HK-2 (cell line): Measurements from ENCODE around the gene C16orf87.
"Not testable (repeated sequence)": the region's sequence is repeated elsewhere in the genome, so short reads cannot be mapped to it uniquely, and the experiment has no call there.

Experiments
- DNase-seq: peaks from one replicate; pipeline ENCODE4 v3.0.0-alpha.2; 2018; ENCODE audit not compliant: unreplicated experiment

Gene C16orf87

DNA sequence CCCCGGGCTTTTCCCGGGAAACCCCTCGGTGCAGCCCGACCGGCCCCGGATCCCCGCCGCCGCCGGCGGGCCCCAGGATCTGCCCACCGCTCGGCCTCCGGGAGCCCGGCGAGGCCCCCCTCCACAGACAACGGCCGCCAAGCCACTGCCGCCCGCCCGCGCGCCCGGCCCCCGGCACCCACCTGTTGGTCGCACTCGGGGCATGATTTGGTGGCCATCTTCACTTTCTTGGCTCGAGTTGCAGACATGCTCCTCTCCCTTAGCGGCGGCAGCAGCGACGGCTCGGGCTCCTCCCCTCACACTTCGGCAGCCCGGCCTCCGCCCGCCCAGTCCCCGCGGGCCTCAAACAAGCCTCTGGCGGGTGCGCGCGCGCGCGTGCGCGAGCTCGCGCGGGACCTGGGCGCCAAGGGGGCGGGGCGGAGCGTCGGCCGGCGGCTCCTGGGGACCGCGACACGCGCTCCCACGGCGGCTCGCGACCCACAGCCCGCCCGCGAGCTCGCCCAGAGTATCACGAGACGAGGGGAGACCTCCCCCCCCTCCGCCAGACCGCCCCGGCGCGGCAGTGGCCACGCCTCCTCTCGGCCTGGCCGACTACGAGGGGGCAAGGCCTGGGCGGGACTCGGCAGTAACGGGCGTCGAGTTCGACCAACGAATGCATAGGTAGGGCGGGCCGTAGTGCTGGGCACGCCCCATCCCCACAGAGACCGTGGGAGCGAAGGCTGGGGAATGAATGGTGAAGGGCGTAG, at the start of gene C16orf87:
Gene C16orf87 (minus strand): TSS at position 279 of the 746 bp plus-strand sequence. CDS start 31 bp downstream, at position 248.
- DNase-seq = peak; percentile 92

DNA sequence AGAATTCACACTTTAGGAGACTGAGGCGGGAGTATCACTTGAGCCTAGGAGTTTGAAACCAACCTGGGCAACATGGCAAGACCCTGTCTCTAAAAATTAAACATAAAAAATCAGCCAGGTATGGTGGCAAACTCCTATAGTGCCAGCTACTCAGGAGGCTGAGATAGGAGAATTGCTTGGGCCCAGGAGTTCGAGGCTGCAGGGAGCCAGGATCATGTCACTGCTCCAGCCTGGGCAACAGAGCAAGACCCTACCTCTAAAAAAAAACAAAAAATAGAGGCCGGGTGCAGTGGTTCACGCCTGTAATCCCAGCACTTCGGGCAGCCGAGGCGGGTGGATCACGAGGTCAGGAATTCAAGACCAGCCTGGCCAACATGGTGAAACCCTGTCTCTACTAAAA, 44.3 kb upstream of the C16orf87 start:
- DNase-seq = no peak

DNA sequence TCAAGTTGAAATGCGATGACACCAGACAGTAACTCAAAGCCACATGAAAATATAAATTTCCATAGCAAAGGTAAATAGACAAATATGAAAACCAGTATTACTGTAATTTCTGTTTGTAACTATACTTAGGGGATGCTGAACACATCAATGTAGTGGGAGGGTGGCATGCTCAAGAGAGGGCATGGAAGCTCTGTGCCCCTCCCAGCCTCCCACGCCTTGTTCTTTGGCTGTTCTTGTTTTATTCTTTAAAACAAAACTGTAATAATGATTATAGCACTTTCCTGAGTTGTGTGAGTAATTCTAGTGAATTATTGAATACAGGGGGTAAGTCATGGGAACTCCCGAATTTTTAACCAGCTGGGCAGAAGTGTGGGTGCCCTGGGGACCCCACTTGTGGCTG, 42.2 kb upstream of the C16orf87 start:
- DNase-seq = no peak

GRCh38 chr16:46871597-46871996, 40.6 kb upstream of the C16orf87 start:
- no peak for DNase-seq

DNA sequence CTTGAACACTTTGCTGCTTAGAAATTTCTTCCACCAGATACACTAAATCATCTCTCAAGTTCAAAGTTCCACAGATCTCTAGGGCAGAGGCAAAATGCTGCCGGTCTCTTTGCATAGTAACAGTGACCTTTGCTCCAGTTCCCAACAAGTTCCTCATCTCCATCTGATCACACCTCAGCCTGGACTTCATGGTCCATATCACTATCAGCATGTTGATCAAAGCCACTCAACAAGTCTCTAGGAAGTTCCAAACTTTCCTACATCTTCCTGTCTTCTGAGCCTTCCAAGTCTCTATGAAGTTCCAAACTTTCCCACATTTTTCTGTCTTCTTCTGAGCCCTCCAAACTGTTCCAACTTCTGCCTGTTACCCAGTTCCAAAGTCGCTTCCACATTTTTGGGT, 37.9 kb upstream of the C16orf87 start:
- DNase-seq = not testable (repeated sequence)

DNA sequence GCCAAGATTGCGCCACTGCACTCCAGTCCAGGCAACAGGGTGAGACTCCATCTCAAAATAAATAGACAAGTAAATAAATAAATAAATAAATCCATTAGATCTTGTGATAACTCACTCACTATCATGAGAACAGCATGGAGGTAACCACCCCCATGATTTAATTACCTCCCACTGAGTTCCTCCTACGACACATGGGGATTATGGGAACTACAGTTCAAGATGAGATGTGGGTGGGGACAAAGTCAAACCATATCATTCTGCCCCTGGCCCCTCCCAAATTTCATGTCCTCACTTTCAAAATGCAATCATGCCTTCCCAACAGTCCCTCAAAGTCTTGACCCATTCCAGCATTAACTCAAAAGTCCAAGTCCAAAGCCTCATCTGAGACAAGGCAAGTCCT, 36.5 kb upstream of the C16orf87 start:
- not testable (repeated sequence) for DNase-seq

GRCh38 chr16:46866286-46866685, 35.3 kb upstream of the C16orf87 start:
- DNase-seq = no peak

- DNase-seq = no peak
Measured at GRCh38 chr16:46862555-46863447, 31.8 kb upstream of the C16orf87 start.

DNA sequence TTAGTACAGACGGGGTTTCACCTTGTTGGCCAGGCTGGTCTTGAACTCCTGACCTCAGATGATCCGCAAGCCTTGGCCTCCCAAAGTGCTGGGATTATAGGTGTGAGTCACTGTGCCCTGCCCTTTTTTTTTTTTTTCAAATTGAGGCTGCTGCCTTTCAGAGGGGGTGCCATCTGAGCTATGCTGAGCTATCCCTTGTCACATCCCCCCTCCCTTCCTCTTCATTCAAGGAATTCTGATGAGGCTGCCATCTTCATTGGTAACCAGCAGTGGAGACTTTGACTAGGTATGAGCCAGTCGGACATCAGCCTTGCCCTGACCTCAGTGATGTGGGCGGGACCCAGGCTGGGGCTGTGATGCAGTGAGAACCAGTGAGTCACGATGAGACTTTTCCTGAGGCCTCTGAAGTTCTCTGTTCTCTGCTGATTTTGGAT, 28.8 kb upstream of the C16orf87 start:
- peak; percentile 84 for DNase-seq

DNA sequence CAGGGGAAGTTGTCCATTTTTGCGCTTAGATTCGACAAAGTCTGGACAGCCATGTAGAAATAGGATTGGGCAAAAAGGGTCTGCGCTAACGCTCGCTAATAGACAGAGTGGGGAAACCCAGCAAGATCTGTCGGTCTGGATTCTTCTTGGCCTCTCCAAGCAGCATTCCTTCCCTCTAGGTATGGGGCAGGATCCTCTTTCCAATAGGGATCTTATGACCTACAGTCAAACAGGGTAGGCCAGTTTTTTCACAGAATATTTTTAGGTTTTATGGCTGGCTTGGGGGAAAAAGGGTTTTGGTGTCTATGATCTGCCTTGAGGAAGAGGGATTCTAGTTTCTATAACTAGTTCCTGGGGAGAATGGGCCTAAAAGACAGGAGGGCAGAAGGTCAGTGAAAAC, 27.2 kb upstream of the C16orf87 start:
- no peak for DNase-seq

GRCh38 chr16:46857368-46857945, 26.5 kb upstream of the C16orf87 start:
- peak; percentile 20 for DNase-seq

DNA sequence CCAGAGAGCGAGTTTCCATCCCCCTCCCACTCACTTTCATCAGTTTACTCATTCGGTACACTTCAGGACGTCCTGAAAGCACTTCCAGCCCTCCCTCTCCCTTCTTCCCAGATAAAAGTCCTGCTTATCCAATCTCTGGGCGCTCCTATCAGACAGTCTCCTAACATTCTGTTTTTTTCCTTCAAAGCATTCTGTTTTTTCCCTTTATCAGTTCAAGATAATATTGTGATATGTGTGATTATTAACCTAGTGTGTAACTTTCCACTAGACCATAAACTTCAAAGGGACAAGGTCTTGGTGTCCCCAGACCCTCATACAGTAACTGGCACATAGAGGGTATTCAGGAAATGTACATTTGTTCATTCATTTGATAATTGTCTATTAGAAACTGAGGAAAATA, 24.4 kb upstream of the C16orf87 start:
- DNase-seq = no peak

- no peak for DNase-seq
Measured at GRCh38 chr16:46854846-46855245, 23.9 kb upstream of the C16orf87 start.

DNA sequence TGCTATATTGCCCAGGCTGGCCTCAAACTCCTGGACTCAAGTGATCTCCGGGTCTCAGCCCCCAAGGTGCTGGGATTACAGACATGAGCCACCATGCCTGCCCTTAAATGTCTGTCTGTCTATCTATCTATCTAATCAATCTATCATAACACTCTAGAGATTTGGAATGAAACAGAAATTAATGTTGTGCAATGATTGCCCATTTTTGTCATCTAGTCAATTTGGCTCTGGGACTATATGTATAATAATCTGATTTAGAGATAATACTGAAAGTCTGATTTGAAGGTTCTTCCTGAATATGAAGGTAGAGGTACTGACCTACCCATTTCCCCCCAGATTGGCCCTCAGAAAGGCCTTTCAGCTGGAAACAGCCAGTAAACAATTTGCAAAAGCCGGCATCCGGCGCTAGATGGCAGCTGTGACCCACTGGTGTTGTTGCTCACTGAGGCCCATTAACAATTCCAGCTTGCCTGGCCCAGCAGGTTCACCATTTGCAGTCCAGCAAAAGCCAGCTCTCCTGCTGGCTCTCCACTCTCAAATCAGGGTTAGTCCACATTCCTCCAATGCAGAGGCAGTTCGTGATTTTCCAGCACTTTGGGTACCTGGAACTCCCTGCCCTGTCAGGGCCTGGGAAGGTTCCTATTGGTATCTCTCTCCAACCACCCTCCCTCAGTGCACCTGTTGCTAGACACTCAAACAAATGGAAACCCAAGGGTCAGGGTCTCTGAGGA, 22.9 kb upstream of the C16orf87 start:
- DNase-seq = peak; percentile 63

DNA sequence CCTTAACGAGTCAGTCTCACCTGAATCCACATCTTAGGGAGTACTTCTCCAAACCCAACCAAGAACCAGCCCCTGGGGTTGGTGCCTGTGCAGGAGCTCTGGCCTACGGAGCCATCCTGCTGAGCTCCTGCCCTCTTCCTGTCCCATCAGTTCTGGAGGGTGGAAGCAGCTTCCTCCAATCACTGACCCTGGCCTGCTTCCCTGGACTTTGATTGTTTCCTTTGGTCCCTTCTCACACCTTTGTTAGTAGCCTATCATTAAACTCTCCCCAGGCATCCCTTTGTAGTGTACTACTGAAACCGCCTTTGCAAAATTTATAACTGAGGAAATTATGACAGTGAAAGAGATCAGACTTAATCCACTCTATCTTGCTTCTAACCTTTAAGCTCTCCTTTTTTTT, 21.1 kb upstream of the C16orf87 start:
- DNase-seq = no peak

GRCh38 chr16:46850619-46851555, 19.9 kb upstream of the C16orf87 start:
- DNase-seq = no peak

GRCh38 chr16:46848768-46849764, 18.1 kb upstream of the C16orf87 start:
- no peak for DNase-seq

DNA sequence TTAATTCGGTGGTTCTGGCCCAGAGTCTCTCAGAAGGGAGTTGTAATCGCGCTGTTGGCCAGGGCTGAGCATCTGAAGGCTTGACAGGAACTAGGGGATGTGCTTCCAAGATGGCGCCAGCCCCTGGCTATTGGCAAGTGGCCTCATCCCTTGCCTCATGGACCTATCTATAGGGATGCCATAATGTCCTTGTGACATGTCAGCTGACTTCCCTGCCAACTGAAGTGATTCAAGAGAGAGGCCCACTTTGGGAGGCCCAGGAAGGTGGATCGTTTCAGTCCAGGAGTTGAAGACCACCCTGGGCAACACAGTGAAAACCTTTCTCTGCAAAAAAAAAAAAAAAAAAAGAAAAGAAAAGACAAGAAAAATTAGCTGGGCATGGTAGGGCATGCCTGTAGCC, 15.0 kb upstream of the C16orf87 start:
- no peak for DNase-seq

- no peak for DNase-seq
Measured at GRCh38 chr16:46844771-46845170, 13.8 kb upstream of the C16orf87 start.
